IMR-90 (cell line): ENCODE results near the gene MICU1.

ENCODE experiments used
- BHLHE40 ChIP-seq: fragments of 150-350 bp; IDR thresholded peaks from 2 replicates; pipeline ENCODE4 v1.6.1; 2016; ENCODE audit warnings: mild to moderate bottlenecking, low read depth, low read length
- CEBPB ChIP-seq: IDR thresholded peaks from 2 replicates; pipeline ENCODE4 v1.6.1; 2012; ENCODE audit warnings: low read depth, low read length, improper control_type of control experiment
- CTCF ChIP-seq: conservative IDR thresholded peaks from 2 replicates; pipeline ENCODE4 v1.5.1; 2012; ENCODE audit warnings: mild to moderate bottlenecking, low read depth, low read length, improper control_type of control experiment
- ELK1 ChIP-seq: fragments of 150-350 bp; IDR thresholded peaks from 2 replicates; pipeline ENCODE4 v1.6.1; 2016; ENCODE audit warnings: low read depth, mild to moderate bottlenecking, low read length, moderate library complexity, borderline replicate concordance
- FOS ChIP-seq: fragments of 150-350 bp; IDR thresholded peaks from 2 replicates; pipeline ENCODE4 v1.6.1; 2016; ENCODE audit warnings: low read depth, low read length
- MAFK ChIP-seq: IDR thresholded peaks from 2 replicates; pipeline ENCODE4 v1.6.1; 2012; ENCODE audit warnings: low read depth, low read length, improper control_type of control experiment
- MXI1 ChIP-seq: IDR thresholded peaks from 2 replicates; pipeline ENCODE4 v1.6.1; 2012; ENCODE audit warnings: low read depth, mild to moderate bottlenecking, low read length, moderate library complexity, borderline replicate concordance
- NFE2L2 ChIP-seq: fragments of 150-350 bp; IDR thresholded peaks from 2 replicates; pipeline ENCODE4 v1.6.1; 2016; ENCODE audit warnings: low read depth, mild to moderate bottlenecking, low read length
- POLR2A ChIP-seq: IDR thresholded peaks from 2 replicates; pipeline ENCODE4 v1.6.1; 2012; ENCODE audit warnings: mild to moderate bottlenecking, low read depth, low read length
- RAD21 ChIP-seq: IDR thresholded peaks from 2 replicates; pipeline ENCODE4 v1.6.1; 2012; ENCODE audit warnings: low read length, improper control_type of control experiment
- RCOR1 ChIP-seq: IDR thresholded peaks from 2 replicates; pipeline ENCODE4 v1.6.1; 2012; ENCODE audit warnings: mild to moderate bottlenecking, low read length, improper control_type of control experiment; ENCODE audit not compliant: insufficient replicate concordance
- RFX5 ChIP-seq: IDR thresholded peaks from 2 replicates; pipeline ENCODE4 v1.8.0; 2012; ENCODE audit warnings: low read depth, mild to moderate bottlenecking, low read length, moderate library complexity
- SMC3 ChIP-seq: fragments of 150-350 bp; IDR thresholded peaks from 2 replicates; pipeline ENCODE4 v1.6.1; 2016; ENCODE audit warnings: low read depth, mild to moderate bottlenecking, antibody characterized with exemption, low read length, moderate library complexity
- USF2 ChIP-seq: fragments of 150-350 bp; IDR thresholded peaks from 2 replicates; pipeline ENCODE4 v1.6.1; 2017; ENCODE audit warnings: mild to moderate bottlenecking, antibody characterized with exemption, low read length, low read depth

GRCh38 chr10:72593963-72594362, 31.9 kb downstream of the MICU1 start:
- TF ChIP-seq CTCF (no peak), RAD21 (no peak), SMC3 (no peak), POLR2A (no peak), MXI1 (no peak), ELK1 (no peak), USF2 (no peak), BHLHE40 (no peak), MAFK (no peak), RCOR1 (no peak), CEBPB (no peak), NFE2L2 (no peak), RFX5 (no peak), FOS (no peak)
